GM12878 (cell line): Measurements from ENCODE around the gene CHRM5. TPM values are rescaled to one million over a fixed set of nuclear protein-coding genes. Genes with fewer than 3 reads are reported as not detected.

Experiments used
- ATAC-seq: fragments of 200-7000 bp; cut with Tn5 transposase; 3 replicates; pipeline ENCODE4 v1.9.1; 2020; ENCODE audit warnings: mild to moderate bottlenecking, moderate library complexity
- BruUV-seq: library from RNA; stranded (reverse); fragments of 400-500 nt; replicated peaks from 2 replicates; lab custom pipeline; 2021; lab: Mats Ljungman, UMichigan
- CTCF ChIA-PET: fragments of 300-600 bp; sonication (Branson Sonifier 250); formaldehyde crosslinking; extraction: SDS; loops from one replicate; lab custom pipeline; 2021; ENCODE audit warnings: inconsistent platforms; lab: Yijun Ruan, JAX
- POLR2A ChIA-PET: fragments of 350-600 bp; formaldehyde crosslinking; extraction: SDS; loops from one replicate; lab custom pipeline; 2021; ENCODE audit warnings: inconsistent platforms; lab: Charles Lee
- RAD21 ChIA-PET: fragments of 300-600 bp; sonication (Branson Sonifier 250); formaldehyde crosslinking; loops from one replicate; lab custom pipeline; 2023; ENCODE audit warnings: antibody characterized with exemption; ENCODE audit not compliant: unreplicated experiment; lab: Charles Lee
- SMC1A ChIA-PET: fragments of 300-600 bp; sonication (Branson Sonifier 250); formaldehyde crosslinking; loops from one replicate; lab custom pipeline; 2023; ENCODE audit not compliant: unreplicated experiment, uncharacterized antibody; lab: Charles Lee
- DNase-seq: peaks from one replicate; pipeline ENCODE4 v3.0.0-alpha.2; 2011; ENCODE audit warnings: low read depth, low spot score
- FAIRE-seq: peaks from 3 replicates; lab custom pipeline; 2011; peaks lifted over from hg19 to GRCh38; lab: Jason Lieb, UNC
- H2AFZ ChIP-seq: 2 replicates; pipeline ENCODE4 v1.6.0; 2011; ENCODE audit warnings: low read depth, low read length, control low read depth; ENCODE audit not compliant: control insufficient read depth
- H3K27ac ChIP-seq: 2 replicates; pipeline ENCODE4 v1.5.1; 2011; ENCODE audit warnings: control low read depth; ENCODE audit not compliant: control insufficient read depth, insufficient read depth
- H3K27me3 ChIP-seq, 2 experiments: replicated peaks in 1 of 2; 2 replicates each; pipeline versions ENCODE4 v1.6.0 to v1.6.1; 2011; ENCODE audit warnings: low read length in 1 of 2; ENCODE audit not compliant: control insufficient read depth in 2 of 2, insufficient read depth in 2 of 2
- H3K36me3 ChIP-seq, 2 experiments: 2 replicates each; pipeline ENCODE4 v1.5.1; 2011; ENCODE audit warnings: low read length in 1 of 2; ENCODE audit not compliant: control insufficient read depth in 2 of 2, insufficient read depth in 2 of 2
- H3K4me1 ChIP-seq: 2 replicates; pipeline ENCODE4 v1.6.1; 2011; ENCODE audit warnings: mild to moderate bottlenecking, low read length, moderate library complexity, mixed read lengths; ENCODE audit not compliant: control insufficient read depth, insufficient read depth
- H3K4me2 ChIP-seq: 2 replicates; pipeline ENCODE4 v1.6.0; 2011; ENCODE audit warnings: control low read depth; ENCODE audit not compliant: control insufficient read depth, insufficient read depth
- H3K4me3 ChIP-seq: fragments of 200-600 bp; sonication (generic); 2 replicates; pipeline ENCODE4 v1.5.1; 2016
- H3K79me2 ChIP-seq: 2 replicates; pipeline ENCODE4 v1.6.0; 2011; ENCODE audit warnings: low read length; ENCODE audit not compliant: control insufficient read depth, insufficient read depth
- H3K9ac ChIP-seq: 2 replicates; pipeline ENCODE4 v1.8.0; 2011; ENCODE audit warnings: low read length, control low read depth, mixed read lengths; ENCODE audit not compliant: control insufficient read depth, insufficient read depth
- H3K9me3 ChIP-seq: replicated peaks from 3 replicates; pipeline ENCODE4 v1.5.1; 2011; ENCODE audit warnings: mild to moderate bottlenecking, low read length; ENCODE audit not compliant: control insufficient read depth, insufficient read depth
- H4K20me1 ChIP-seq: 2 replicates; pipeline ENCODE4 v1.6.0; 2011; ENCODE audit not compliant: control insufficient read depth, insufficient read depth
- BACH1 ChIP-seq: fragments of 450-650 bp; IDR thresholded peaks from 2 replicates; pipeline ENCODE4 v1.6.1; 2017; ENCODE audit warnings: mild to moderate bottlenecking, borderline replicate concordance
- BHLHE40 ChIP-seq, 2 experiments: fragments of 450-650 bp in 1 of 2; IDR thresholded peaks; 2 replicates each; pipeline ENCODE4 v1.6.1; 2011 to 2017; ENCODE audit warnings: low read depth in 2 of 2, borderline replicate concordance in 1 of 2, improper control_type of control experiment in 1 of 2, low read length in 1 of 2, mild to moderate bottlenecking in 1 of 2
- CBFB ChIP-seq: IDR thresholded peaks from 2 replicates; pipeline ENCODE4 v1.6.1; 2016; ENCODE audit warnings: antibody characterized with exemption, low read depth
- CBX3 ChIP-seq: fragments of 200-600 bp; sonication (generic); IDR thresholded peaks from 2 replicates; pipeline ENCODE4 v1.6.1; 2016; ENCODE audit warnings: low read depth, borderline replicate concordance
- CBX5 ChIP-seq: sonication (generic); IDR thresholded peaks from 2 replicates; pipeline ENCODE4 v1.6.1; 2016; ENCODE audit warnings: low read depth, moderate library complexity, mild to moderate bottlenecking, inconsistent platforms
- CEBPB ChIP-seq, 2 experiments: fragments of 150-350 bp in 1 of 2; IDR thresholded peaks; 2 replicates each; pipeline ENCODE4 v1.6.1; 2012 to 2014; ENCODE audit warnings: low read depth in 2 of 2, low read length in 2 of 2, borderline replicate concordance in 1 of 2, inconsistent platforms in 1 of 2
- EP300 ChIP-seq, 2 experiments: fragments of 150-350 bp in 1 of 2; IDR thresholded peaks; 2 replicates each; pipeline ENCODE4 v1.6.1; 2011 to 2012; ENCODE audit warnings: low read depth in 2 of 2, low read length in 2 of 2, borderline replicate concordance in 1 of 2, improper control_type of control experiment in 1 of 2, inconsistent platforms in 1 of 2; ENCODE audit not compliant: control insufficient read depth in 1 of 2
- GABPA ChIP-seq: IDR thresholded peaks from 2 replicates; pipeline ENCODE4 v1.6.1; 2014; ENCODE audit warnings: antibody characterized with exemption, low read depth, mild to moderate bottlenecking, inconsistent platforms
- LARP7 ChIP-seq: fragments of 450-650 bp; IDR thresholded peaks from 2 replicates; pipeline ENCODE4 v1.6.1; 2017; ENCODE audit warnings: mild to moderate bottlenecking
- NFYB ChIP-seq: IDR thresholded peaks from 2 replicates; pipeline ENCODE4 v1.6.1; 2011; ENCODE audit warnings: low read depth, mild to moderate bottlenecking, low read length, improper control_type of control experiment, moderate library complexity; ENCODE audit not compliant: insufficient read depth
- RCOR1 ChIP-seq: conservative IDR thresholded peaks from 2 replicates; pipeline ENCODE4 v1.6.1; 2012; ENCODE audit warnings: low read depth, low read length, improper control_type of control experiment
- SPI1 ChIP-seq: IDR thresholded peaks from 2 replicates; pipeline ENCODE4 v1.6.1; 2011; ENCODE audit warnings: low read depth, mild to moderate bottlenecking, low read length, moderate library complexity, borderline replicate concordance; ENCODE audit not compliant: insufficient read depth
- SREBF2 ChIP-seq: IDR thresholded peaks from 2 replicates; pipeline ENCODE4 v1.6.1; 2012; ENCODE audit warnings: mild to moderate bottlenecking, low read length
- TCF12 ChIP-seq: IDR thresholded peaks from 2 replicates; pipeline ENCODE4 v1.6.1; 2011; ENCODE audit warnings: low read depth, mild to moderate bottlenecking, low read length
- ZBED1 ChIP-seq: IDR thresholded peaks from 2 replicates; pipeline ENCODE4 v1.6.1; 2016; ENCODE audit warnings: borderline replicate concordance
- ZNF24 ChIP-seq: fragments of 450-650 bp; IDR thresholded peaks from 2 replicates; pipeline ENCODE4 v1.6.1; 2017; ENCODE audit warnings: antibody characterized with exemption, mild to moderate bottlenecking
- WGBS: methylation state at CpG from one replicate; pipeline ENCODE4 v1.1.6; 2016; ENCODE audit warnings: low lambda C conversion rate; ENCODE audit not compliant: insufficient replicate concordance, insufficient coverage; ENCODE audit errors: missing lambda C conversion rate; 5-methylcytosine and 5-hydroxymethylcytosine counted together
- in situ Hi-C: fragments of 300-500 bp; cut with MboI; formaldehyde crosslinking; loops from 9 replicates; pipeline ENCODE4 v1.14.3; 2018; ENCODE audit warnings: mixed read lengths
- intact Hi-C: fragments of 100-400 bp; cut with micrococcal nuclease; formaldehyde crosslinking; loops from one replicate; pipeline ENCODE4 v1.14.2; 2022; ENCODE audit not compliant: unreplicated experiment
- polyA plus RNA-seq, 11 experiments: library from polyadenylated mRNA; depleted of rRNA in 4 of 11; unstranded in 6 of 11; stranded (reverse) in 5 of 11; fragments of >200 nt; fragmentation: Nextera tagmentation in 4 of 11; fragmentation: Illumina TruSeq in 1 of 11; extraction: Ambion mirVana in 4 of 11; extraction: Trizol in 1 of 11; gene quantifications; 1 replicate in 1 of 11; 2 replicates in 10 of 11; pipeline versions ENCODE4 v1.2.1 to v1.2.3, GENCODE V29; 2011 to 2016; ENCODE audit warnings: inconsistent platforms in 2 of 11, missing spikeins in 2 of 11, low read depth in 1 of 11
- total RNA-seq, 4 experiments: library from RNA; depleted of rRNA in 3 of 4; stranded (reverse); fragments of >200 nt in 3 of 4; fragmentation: Illumina TruSeq in 1 of 4; extraction: Trizol in 1 of 4; gene quantifications; 2 replicates each; pipeline versions ENCODE4 v1.2.1 to v1.2.3, GENCODE V29; 2013 to 2021
- TF ChIP-seq, protein P1 (sequence below): fragments of 450-650 bp; IDR thresholded peaks from 2 replicates; pipeline ENCODE4 v1.6.1; 2017; ENCODE audit warnings: borderline replicate concordance
- TF ChIP-seq, protein P2 (sequence below): IDR thresholded peaks from 2 replicates; pipeline ENCODE4 v1.6.1; 2012; ENCODE audit warnings: mild to moderate bottlenecking, low read depth, low read length

CHRM5 gene
- total and polyA plus RNA-seq, 10 of the 15 experiments (the other 5 are each of a cell fraction or from before 2014, with no cell fraction given): 0.01 to 0.10 (median 0.04) TPM; not detected in 6

DNA sequence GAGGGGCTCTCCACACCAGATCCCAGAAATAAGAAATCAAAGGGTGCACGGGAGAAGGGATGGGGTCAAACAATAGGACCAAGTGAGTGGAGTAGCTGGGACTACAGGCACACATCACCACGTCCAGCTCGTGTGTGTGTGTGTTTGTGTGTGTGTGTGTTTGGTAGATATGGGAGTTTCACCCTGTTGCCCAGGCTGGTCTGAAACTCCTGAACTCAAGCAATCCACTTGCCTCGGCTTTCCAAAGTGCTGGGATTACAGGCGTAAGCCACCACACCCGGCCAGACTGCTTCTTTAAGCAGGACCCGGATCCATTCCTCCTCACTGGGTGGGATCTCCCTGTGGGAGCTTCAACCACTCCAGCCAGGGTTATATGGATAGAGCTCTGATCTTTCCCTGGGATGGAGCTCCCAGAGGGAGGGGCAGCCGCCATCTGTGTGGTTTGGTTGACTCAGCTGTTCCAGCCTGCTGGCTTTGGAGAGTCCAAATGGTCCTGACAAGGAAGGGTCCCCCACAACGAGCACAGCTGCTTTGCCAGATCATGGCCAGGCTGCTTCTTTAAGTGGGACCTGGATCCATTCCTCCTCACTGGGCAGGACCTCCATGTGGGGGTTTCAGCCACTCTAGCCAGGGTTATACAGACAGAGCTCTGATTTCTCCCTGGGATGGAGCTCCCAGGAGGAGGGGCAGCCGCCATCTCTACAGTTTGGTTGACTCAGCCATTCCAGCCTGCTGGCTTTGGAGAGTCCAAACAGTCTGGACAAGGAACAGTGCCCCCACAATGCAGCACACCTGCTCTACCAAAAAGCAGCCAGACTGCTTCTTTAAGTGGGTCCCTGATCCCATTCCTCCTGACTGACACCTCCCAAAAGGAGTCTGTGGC is 79.8 kb downstream of the CHRM5 start:
- Histone ChIP-seq H4K20me1 (no peaks in the 10 kb centered on the region), H2AFZ (no peak overlapping the region), H3K4me3 (no peak overlapping the region), H3K4me1 (no peaks in the 10 kb centered on the region), H3K9me3 (no peaks in the 10 kb centered on the region; the same call in 1 of the 3 replicates), H3K27ac (no peak overlapping the region), H3K36me3 (no peaks in the 10 kb centered on the region), H3K4me2 (no peak overlapping the region), H3K79me2 (no peaks in the 10 kb centered on the region), H3K27me3 (no peaks in the 10 kb centered on the region), H3K9ac (no peak overlapping the region)
- in situ Hi-C loops: no loop called here
- BruUV-seq: no TSS peak
- WGBS: 39% methylated on average over 10 of the region's 10 CpGs
- CTCF ChIA-PET: interaction anchor here (0.8 kb wide), 1 partner anchor 194 kb away, joined by 5 read pairs; no protein-coding TSS in a partner anchor
- ATAC-seq (no peak), FAIRE-seq (no peak), DNase-seq (no peak)
- intact Hi-C loops: no loop called here
- RAD21 ChIA-PET: no interaction called here
- SMC1A ChIA-PET: no interaction called here
- TF ChIP-seq BHLHE40 (IDR thresholded peaks at IDR 0.05; ENCODE audit: borderline replicate concordance in 1 of 2, low read depth in 2 of 2, low read length in 1 of 2) (no peak), NFYB (no peak), CBX3 (no peak), LARP7 (no peak), RCOR1 (no peak), ZNF24 (no peak), CEBPB (IDR thresholded peaks at IDR 0.05; ENCODE audit: borderline replicate concordance in 1 of 2, low read depth in 2 of 2, low read length in 2 of 2) (no peak), CBFB (no peak), BACH1 (no peak), CBX5 (no peak), EP300 (IDR thresholded peaks at IDR 0.05; ENCODE audit: borderline replicate concordance in 1 of 2, control insufficient read depth in 1 of 2, low read depth in 2 of 2, low read length in 2 of 2) (no peak), GABPA (no peak), SPI1 (no peak), SREBF2 (no peak), ZBED1 (no peak), TCF12 (no peak)
- TF ChIP-seq, protein P1, sequence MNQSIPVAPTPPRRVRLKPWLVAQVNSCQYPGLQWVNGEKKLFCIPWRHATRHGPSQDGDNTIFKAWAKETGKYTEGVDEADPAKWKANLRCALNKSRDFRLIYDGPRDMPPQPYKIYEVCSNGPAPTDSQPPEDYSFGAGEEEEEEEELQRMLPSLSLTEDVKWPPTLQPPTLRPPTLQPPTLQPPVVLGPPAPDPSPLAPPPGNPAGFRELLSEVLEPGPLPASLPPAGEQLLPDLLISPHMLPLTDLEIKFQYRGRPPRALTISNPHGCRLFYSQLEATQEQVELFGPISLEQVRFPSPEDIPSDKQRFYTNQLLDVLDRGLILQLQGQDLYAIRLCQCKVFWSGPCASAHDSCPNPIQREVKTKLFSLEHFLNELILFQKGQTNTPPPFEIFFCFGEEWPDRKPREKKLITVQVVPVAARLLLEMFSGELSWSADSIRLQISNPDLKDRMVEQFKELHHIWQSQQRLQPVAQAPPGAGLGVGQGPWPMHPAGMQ: no peak
- TF ChIP-seq, protein P2, sequence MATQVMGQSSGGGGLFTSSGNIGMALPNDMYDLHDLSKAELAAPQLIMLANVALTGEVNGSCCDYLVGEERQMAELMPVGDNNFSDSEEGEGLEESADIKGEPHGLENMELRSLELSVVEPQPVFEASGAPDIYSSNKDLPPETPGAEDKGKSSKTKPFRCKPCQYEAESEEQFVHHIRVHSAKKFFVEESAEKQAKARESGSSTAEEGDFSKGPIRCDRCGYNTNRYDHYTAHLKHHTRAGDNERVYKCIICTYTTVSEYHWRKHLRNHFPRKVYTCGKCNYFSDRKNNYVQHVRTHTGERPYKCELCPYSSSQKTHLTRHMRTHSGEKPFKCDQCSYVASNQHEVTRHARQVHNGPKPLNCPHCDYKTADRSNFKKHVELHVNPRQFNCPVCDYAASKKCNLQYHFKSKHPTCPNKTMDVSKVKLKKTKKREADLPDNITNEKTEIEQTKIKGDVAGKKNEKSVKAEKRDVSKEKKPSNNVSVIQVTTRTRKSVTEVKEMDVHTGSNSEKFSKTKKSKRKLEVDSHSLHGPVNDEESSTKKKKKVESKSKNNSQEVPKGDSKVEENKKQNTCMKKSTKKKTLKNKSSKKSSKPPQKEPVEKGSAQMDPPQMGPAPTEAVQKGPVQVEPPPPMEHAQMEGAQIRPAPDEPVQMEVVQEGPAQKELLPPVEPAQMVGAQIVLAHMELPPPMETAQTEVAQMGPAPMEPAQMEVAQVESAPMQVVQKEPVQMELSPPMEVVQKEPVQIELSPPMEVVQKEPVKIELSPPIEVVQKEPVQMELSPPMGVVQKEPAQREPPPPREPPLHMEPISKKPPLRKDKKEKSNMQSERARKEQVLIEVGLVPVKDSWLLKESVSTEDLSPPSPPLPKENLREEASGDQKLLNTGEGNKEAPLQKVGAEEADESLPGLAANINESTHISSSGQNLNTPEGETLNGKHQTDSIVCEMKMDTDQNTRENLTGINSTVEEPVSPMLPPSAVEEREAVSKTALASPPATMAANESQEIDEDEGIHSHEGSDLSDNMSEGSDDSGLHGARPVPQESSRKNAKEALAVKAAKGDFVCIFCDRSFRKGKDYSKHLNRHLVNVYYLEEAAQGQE: no peak
- POLR2A ChIA-PET: no interaction called here
